Ishikawa (cell line): ENCODE results near the gene MST1R.

Experiments used
- CEBPB ChIP-seq: IDR thresholded peaks from 2 replicates; pipeline ENCODE4 v1.6.1; 2012
- CREB1 ChIP-seq: IDR thresholded peaks from 2 replicates; pipeline ENCODE4 v1.6.1; 2012; ENCODE audit warnings: low read depth
- EGR1 ChIP-seq: IDR thresholded peaks from 2 replicates; pipeline ENCODE4 v1.6.1; 2012
- EP300 ChIP-seq: IDR thresholded peaks from 2 replicates; pipeline ENCODE4 v1.6.1; 2012; ENCODE audit warnings: borderline replicate concordance
- FOXM1 ChIP-seq: IDR thresholded peaks from 2 replicates; pipeline ENCODE4 v1.6.1; 2012; ENCODE audit warnings: low read depth, borderline replicate concordance
- MAX ChIP-seq: IDR thresholded peaks from 2 replicates; pipeline ENCODE4 v1.6.1; 2012
- NFIC ChIP-seq: IDR thresholded peaks from 2 replicates; pipeline ENCODE4 v1.6.1; 2012
- RAD21 ChIP-seq: IDR thresholded peaks from 2 replicates; pipeline ENCODE4 v1.6.1; 2012; ENCODE audit warnings: low read depth
- TAF1 ChIP-seq: IDR thresholded peaks from 2 replicates; pipeline ENCODE4 v1.6.1; 2012; ENCODE audit warnings: low read depth, mild to moderate bottlenecking
- TCF12 ChIP-seq: IDR thresholded peaks from 2 replicates; pipeline ENCODE4 v1.6.1; 2012; ENCODE audit warnings: low read depth
- TEAD4 ChIP-seq: IDR thresholded peaks from 2 replicates; pipeline ENCODE4 v1.6.1; 2012
- YY1 ChIP-seq: IDR thresholded peaks from 2 replicates; pipeline ENCODE4 v1.6.1; 2012; ENCODE audit warnings: low read depth
- ZBTB7A ChIP-seq: IDR thresholded peaks from 2 replicates; pipeline ENCODE4 v1.6.1; 2012; ENCODE audit warnings: low read depth
- TF ChIP-seq, protein P1 (sequence below): IDR thresholded peaks from 2 replicates; pipeline ENCODE4 v1.6.1; 2012
- TF ChIP-seq, protein P2 (sequence below): IDR thresholded peaks from 2 replicates; pipeline ENCODE4 v1.6.1; 2012; ENCODE audit warnings: low read depth, mild to moderate bottlenecking

The MST1R gene

DNA sequence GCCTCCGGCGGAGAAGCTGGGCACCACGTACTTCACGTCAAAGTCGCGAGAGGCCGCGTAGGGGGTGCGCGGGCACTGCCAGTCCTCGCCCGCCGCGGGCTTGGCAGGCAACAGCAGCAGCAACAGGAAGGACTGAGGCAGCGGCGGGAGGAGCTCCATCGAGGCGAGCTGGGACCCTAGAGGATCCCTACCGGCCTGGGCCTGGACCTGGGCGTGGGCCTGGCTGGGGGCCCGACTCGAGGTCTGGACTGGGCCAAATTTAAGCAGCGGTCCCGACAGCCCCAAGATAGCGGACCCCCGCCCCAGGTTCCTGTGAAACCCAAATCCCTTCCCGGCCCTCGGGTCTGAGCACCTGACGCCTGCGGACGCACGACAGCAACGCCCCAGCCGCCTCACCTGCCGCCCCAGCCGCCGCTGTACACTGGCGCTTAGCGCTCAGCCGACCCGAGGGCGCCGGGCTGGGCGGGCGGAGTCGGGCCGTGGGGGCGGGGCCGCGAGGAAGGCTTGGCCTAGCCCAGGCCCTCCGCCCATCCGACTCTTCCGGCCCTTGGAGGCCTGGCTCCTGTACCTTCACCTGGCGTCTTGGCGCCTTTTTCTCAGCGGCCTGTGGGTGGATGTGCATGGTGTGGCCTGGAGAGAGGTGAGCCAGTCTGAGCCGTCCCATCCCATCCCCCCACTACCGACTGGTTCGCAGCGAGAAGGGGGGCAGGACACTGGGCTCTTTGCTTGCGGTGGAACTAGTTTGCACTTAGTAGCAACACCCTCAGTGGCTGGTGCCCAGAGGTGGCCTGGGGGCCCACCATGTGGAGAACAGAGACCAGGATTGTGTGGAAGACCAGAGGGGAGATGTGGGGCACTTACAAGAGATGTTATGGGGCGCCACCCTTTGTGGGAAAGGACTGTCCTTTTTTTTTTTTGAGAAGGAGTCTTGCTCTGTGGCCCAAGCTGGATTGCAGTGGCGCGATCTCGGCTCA, at the start of gene MST1R:
TSS of gene MST1R (minus strand) at position 423 of the 974 bp plus-strand sequence. CDS start at position 159, 264 bp downstream.
- TF ChIP-seq, protein P1, sequence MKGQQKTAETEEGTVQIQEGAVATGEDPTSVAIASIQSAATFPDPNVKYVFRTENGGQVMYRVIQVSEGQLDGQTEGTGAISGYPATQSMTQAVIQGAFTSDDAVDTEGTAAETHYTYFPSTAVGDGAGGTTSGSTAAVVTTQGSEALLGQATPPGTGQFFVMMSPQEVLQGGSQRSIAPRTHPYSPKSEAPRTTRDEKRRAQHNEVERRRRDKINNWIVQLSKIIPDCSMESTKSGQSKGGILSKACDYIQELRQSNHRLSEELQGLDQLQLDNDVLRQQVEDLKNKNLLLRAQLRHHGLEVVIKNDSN, result no peak
- no peak for TF ChIP-seq FOXM1
- peak; percentile 83 for TF ChIP-seq MAX
- peak; percentile 59 for TF ChIP-seq TAF1
- TF ChIP-seq TEAD4, result no peak
- no peak for TF ChIP-seq YY1
- TF ChIP-seq ZBTB7A, result no peak
- TF ChIP-seq NFIC, result peak; percentile 13; the same call in 1 of the 2 replicates
- no peak for TF ChIP-seq EP300
- no peak for TF ChIP-seq TCF12
- TF ChIP-seq CREB1, result no peak
- 0 out of 2 replicates have a peak, but pooled peaks have one; percentile 17 for TF ChIP-seq EGR1
- no peak for TF ChIP-seq RAD21
- TF ChIP-seq, protein P2, sequence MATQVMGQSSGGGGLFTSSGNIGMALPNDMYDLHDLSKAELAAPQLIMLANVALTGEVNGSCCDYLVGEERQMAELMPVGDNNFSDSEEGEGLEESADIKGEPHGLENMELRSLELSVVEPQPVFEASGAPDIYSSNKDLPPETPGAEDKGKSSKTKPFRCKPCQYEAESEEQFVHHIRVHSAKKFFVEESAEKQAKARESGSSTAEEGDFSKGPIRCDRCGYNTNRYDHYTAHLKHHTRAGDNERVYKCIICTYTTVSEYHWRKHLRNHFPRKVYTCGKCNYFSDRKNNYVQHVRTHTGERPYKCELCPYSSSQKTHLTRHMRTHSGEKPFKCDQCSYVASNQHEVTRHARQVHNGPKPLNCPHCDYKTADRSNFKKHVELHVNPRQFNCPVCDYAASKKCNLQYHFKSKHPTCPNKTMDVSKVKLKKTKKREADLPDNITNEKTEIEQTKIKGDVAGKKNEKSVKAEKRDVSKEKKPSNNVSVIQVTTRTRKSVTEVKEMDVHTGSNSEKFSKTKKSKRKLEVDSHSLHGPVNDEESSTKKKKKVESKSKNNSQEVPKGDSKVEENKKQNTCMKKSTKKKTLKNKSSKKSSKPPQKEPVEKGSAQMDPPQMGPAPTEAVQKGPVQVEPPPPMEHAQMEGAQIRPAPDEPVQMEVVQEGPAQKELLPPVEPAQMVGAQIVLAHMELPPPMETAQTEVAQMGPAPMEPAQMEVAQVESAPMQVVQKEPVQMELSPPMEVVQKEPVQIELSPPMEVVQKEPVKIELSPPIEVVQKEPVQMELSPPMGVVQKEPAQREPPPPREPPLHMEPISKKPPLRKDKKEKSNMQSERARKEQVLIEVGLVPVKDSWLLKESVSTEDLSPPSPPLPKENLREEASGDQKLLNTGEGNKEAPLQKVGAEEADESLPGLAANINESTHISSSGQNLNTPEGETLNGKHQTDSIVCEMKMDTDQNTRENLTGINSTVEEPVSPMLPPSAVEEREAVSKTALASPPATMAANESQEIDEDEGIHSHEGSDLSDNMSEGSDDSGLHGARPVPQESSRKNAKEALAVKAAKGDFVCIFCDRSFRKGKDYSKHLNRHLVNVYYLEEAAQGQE, result no peak
- no peak for TF ChIP-seq CEBPB

- TF ChIP-seq, protein P2, result no peak
- no peak for TF ChIP-seq ZBTB7A
- TF ChIP-seq MAX, result no peak
- TF ChIP-seq EP300, result no peak
- no peak for TF ChIP-seq RAD21
- no peak for TF ChIP-seq FOXM1
- TF ChIP-seq TEAD4, result no peak
- TF ChIP-seq, protein P1, result no peak
- TF ChIP-seq TAF1, result no peak
- no peak for TF ChIP-seq YY1
- no peak for TF ChIP-seq EGR1
- TF ChIP-seq CREB1, result no peak
- no peak for TF ChIP-seq CEBPB
- no peak for TF ChIP-seq NFIC
- no peak for TF ChIP-seq TCF12
Measured at GRCh38 chr3:49952924-49953323, 49.3 kb upstream of the MST1R start.

DNA sequence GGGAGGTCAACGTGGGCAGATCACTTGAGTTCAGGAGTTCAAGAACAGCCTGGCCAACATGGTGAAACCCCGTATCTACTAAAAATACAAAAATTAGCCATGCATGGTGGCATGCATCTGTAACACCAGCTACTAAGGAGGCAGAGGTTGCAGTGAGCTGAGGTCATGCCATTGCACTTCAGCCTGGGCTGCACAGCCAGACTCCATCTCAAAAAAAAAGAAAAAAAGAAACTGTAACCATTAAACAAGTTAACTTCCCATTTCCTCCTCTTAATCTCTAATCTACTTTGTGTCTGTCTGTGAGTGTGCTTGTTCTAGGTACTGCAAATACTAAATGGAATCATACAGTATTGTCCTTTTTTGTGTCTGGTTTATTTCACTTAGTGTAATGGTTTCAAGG, 39.0 kb upstream of the MST1R start:
- TF ChIP-seq ZBTB7A (no peak), TEAD4 (no peak), CREB1 (no peak)
- TF ChIP-seq, protein P1, result no peak

DNA sequence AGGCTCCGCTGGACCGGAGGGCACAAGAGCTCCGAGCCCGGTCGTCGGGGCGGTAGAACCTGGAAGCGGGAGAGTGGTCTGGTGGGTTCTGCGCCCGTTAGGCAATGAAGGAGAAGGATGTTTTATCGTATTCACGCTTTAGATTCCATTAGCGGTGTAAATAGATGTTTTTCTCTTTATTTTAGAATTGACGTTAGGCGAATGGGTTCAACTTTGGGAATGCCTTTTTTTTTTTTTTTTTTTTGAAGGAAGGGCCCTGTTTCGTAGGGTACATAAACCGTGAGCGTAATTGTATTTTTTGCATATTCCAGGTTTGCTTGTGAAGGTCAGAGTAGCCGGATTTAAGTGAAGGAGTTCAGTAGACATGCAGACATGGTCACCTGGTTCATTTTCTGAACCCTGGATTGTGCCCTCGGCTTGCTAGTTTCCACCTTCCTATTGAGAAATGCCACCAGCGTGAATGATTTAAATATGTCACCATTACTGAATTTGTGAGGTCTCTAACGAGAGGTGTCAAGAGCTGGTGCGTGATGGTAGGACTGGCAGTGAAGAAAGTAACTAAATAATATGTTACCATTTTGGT, 37.1 kb upstream of the MST1R start:
- TF ChIP-seq, protein P1, result no peak
- TF ChIP-seq ZBTB7A (no peak), RAD21 (0 out of 2 replicates have a peak, but pooled peaks have one; percentile 0)
